ENCODE measurements around the gene PDCL2. TPM values are rescaled to one million over a fixed set of nuclear protein-coding genes. Genes with fewer than 3 reads are reported as not detected.
"Not testable (repeated sequence)": the region's sequence is repeated elsewhere in the genome, so short reads cannot be mapped to it uniquely, and the experiment has no call there.

Gene PDCL2
- total and polyA plus RNA-seq, 4 donors: not detected

GRCh38 chr4:55633903-55634302, 41.9 kb upstream of the PDCL2 start:
- ATAC-seq (ENCODE audit: insufficient read depth, low FRiP score): no peak
- 71 to 72% methylated on average over 6 of the region's 6 CpGs for WGBS, 2 donors
- TF ChIP-seq CTCF (IDR thresholded peaks at IDR 0.05; ENCODE audit: control extremely low read depth, extremely low read depth): no peak
- no peak overlapping the region for H3K27ac ChIP-seq (ENCODE audit: low read depth in 1 of 2, low read length in 1 of 2)
- DNase-seq: no peak
- no peak overlapping the region for H3K4me3 ChIP-seq
- no peaks in the 10 kb centered on the region for H3K36me3 ChIP-seq (ENCODE audit: control insufficient read depth in 4 of 4, insufficient read depth in 4 of 4, low read length in 4 of 4)
- H3K27me3 ChIP-seq (ENCODE audit: control insufficient read depth in 3 of 3, insufficient read depth in 3 of 3, low read length in 2 of 3): peaks cover 2 to 37% (median 37%) of the 10 kb centered on the region in 3 donors
- H3K9me3 ChIP-seq (ENCODE audit: control insufficient read depth in 4 of 4, insufficient read depth in 3 of 4, low read length in 3 of 4): peaks cover 0 to 1% (median 0%) of the 10 kb centered on the region in 4 donors
- H3K4me1 ChIP-seq (ENCODE audit: control insufficient read depth in 5 of 5, insufficient read depth in 5 of 5, low read length in 5 of 5): peaks cover 0 to 15% (median 4%) of the 10 kb centered on the region in 5 donors
- no peak overlapping the region for H3K9ac ChIP-seq (ENCODE audit: insufficient read depth in 1 of 2, low read length in 2 of 2)

- WGBS, 2 donors: 62 to 80% methylated on average over 2 of the region's 2 CpGs
- no peak overlapping the region for H3K27ac ChIP-seq (ENCODE audit: low read depth in 1 of 2, low read length in 1 of 2)
- no peaks in the 10 kb centered on the region for H3K36me3 ChIP-seq (ENCODE audit: control insufficient read depth in 4 of 4, insufficient read depth in 4 of 4, low read length in 4 of 4)
- H3K4me3 ChIP-seq: no peak overlapping the region
- no peak overlapping the region for H3K9ac ChIP-seq (ENCODE audit: insufficient read depth in 1 of 2, low read length in 2 of 2)
- ATAC-seq (ENCODE audit: insufficient read depth, low FRiP score): no peak
- H3K9me3 ChIP-seq (ENCODE audit: control insufficient read depth in 4 of 4, insufficient read depth in 3 of 4, low read length in 3 of 4): no peaks in the 10 kb centered on the region
- no peaks in the 10 kb centered on the region for H3K4me1 ChIP-seq (ENCODE audit: control insufficient read depth in 5 of 5, insufficient read depth in 5 of 5, low read length in 5 of 5)
- DNase-seq: no peak
- H3K27me3 ChIP-seq (ENCODE audit: control insufficient read depth in 3 of 3, insufficient read depth in 3 of 3, low read length in 2 of 3): no peaks in the 10 kb centered on the region
- no peak for TF ChIP-seq CTCF (IDR thresholded peaks at IDR 0.05; ENCODE audit: control extremely low read depth, extremely low read depth)
Measured at GRCh38 chr4:55625835-55626234, 33.8 kb upstream of the PDCL2 start.

- H3K9me3 ChIP-seq (ENCODE audit: control insufficient read depth in 4 of 4, insufficient read depth in 3 of 4, low read length in 3 of 4); H3K27me3 ChIP-seq (ENCODE audit: control insufficient read depth in 3 of 3, insufficient read depth in 3 of 3, low read length in 2 of 3); H3K36me3 ChIP-seq (ENCODE audit: control insufficient read depth in 4 of 4, insufficient read depth in 4 of 4, low read length in 4 of 4); ATAC-seq (ENCODE audit: insufficient read depth, low FRiP score); H3K4me3 ChIP-seq; DNase-seq; H3K9ac ChIP-seq (ENCODE audit: insufficient read depth in 1 of 2, low read length in 2 of 2); H3K4me1 ChIP-seq (ENCODE audit: control insufficient read depth in 5 of 5, insufficient read depth in 5 of 5, low read length in 5 of 5); H3K27ac ChIP-seq (ENCODE audit: low read depth in 1 of 2, low read length in 1 of 2): not testable (repeated sequence)
- WGBS, 2 donors: 67 to 75% methylated on average over 1 of the region's 1 CpG
Measured at GRCh38 chr4:55624063-55624462, 32.0 kb upstream of the PDCL2 start.

- no peak for TF ChIP-seq CTCF (IDR thresholded peaks at IDR 0.05; ENCODE audit: control extremely low read depth, extremely low read depth)
- H3K4me3 ChIP-seq: no peak overlapping the region
- no peak overlapping the region for H3K27ac ChIP-seq (ENCODE audit: low read depth in 1 of 2, low read length in 1 of 2)
- no peak overlapping the region for H3K9ac ChIP-seq (ENCODE audit: insufficient read depth in 1 of 2, low read length in 2 of 2)
- WGBS, 2 donors: 82 to 95% methylated on average over 1 of the region's 1 CpG
- no peaks in the 10 kb centered on the region for H3K36me3 ChIP-seq (ENCODE audit: control insufficient read depth in 4 of 4, insufficient read depth in 4 of 4, low read length in 4 of 4)
- H3K27me3 ChIP-seq (ENCODE audit: control insufficient read depth in 3 of 3, insufficient read depth in 3 of 3, low read length in 2 of 3): no peaks in the 10 kb centered on the region
- no peak for DNase-seq
- no peak for ATAC-seq (ENCODE audit: insufficient read depth, low FRiP score)
- H3K4me1 ChIP-seq (ENCODE audit: control insufficient read depth in 5 of 5, insufficient read depth in 5 of 5, low read length in 5 of 5): no peaks in the 10 kb centered on the region
- H3K9me3 ChIP-seq (ENCODE audit: control insufficient read depth in 4 of 4, insufficient read depth in 3 of 4, low read length in 3 of 4): no peaks in the 10 kb centered on the region
Measured at GRCh38 chr4:55618546-55619143, 26.6 kb upstream of the PDCL2 start.
